A673 (cell line): Measurements from ENCODE around the gene RAB14. TPM values are rescaled to one million over a fixed set of nuclear protein-coding genes. Genes with fewer than 3 reads are reported as not detected.

Experiments
- BruUV-seq: library from RNA; stranded (reverse); fragments of 400-500 nt; replicated peaks from 2 replicates; lab custom pipeline; 2021; lab: Mats Ljungman, UMichigan
- CTCF ChIA-PET: fragments of 300-600 bp; sonication (Branson Sonifier 250); formaldehyde crosslinking; loops from one replicate; lab custom pipeline; 2022; ENCODE audit warnings: antibody characterized with exemption; lab: Charles Lee
- POLR2A ChIA-PET: fragments of 300-600 bp; sonication (Branson Sonifier 250); formaldehyde crosslinking; loops from one replicate; lab custom pipeline; 2022; ENCODE audit warnings: antibody characterized with exemption; ENCODE audit not compliant: low non-redundant PET; lab: Charles Lee
- DNase-seq: peaks from one replicate; pipeline ENCODE4 v3.0.0-alpha.2; 2015; ENCODE audit warnings: low spot score
- H3K27ac ChIP-seq: fragments of 200-600 bp; sonication (generic); 2 replicates; pipeline ENCODE4 v1.5.1; 2016; ENCODE audit warnings: mixed run types, low read depth, mild to moderate bottlenecking, mixed read lengths, antibody characterized with exemption, low read length; ENCODE audit not compliant: poor library complexity, severe bottlenecking
- H3K27me3 ChIP-seq: fragments of 200-600 bp; sonication (generic); replicated peaks from 2 replicates; pipeline ENCODE4 v1.6.1; 2017; ENCODE audit warnings: mixed run types, low read depth, mild to moderate bottlenecking, mixed read lengths, antibody characterized with exemption, low read length; ENCODE audit not compliant: insufficient read depth, poor library complexity
- H3K36me3 ChIP-seq: fragments of 200-600 bp; sonication (generic); 2 replicates; pipeline ENCODE4 v1.6.1; 2016; ENCODE audit warnings: mixed run types, mild to moderate bottlenecking, mixed read lengths, antibody characterized with exemption, low read length; ENCODE audit not compliant: insufficient read depth, poor library complexity, severe bottlenecking
- H3K4me1 ChIP-seq: fragments of 200-600 bp; sonication (generic); 2 replicates; pipeline ENCODE4 v1.6.1; 2017; ENCODE audit warnings: mixed run types, mild to moderate bottlenecking, mixed read lengths, antibody characterized with exemption, low read length; ENCODE audit not compliant: insufficient read depth, poor library complexity, severe bottlenecking
- H3K4me3 ChIP-seq: fragments of 200-600 bp; sonication (generic); 2 replicates; pipeline ENCODE4 v1.5.1; 2016; ENCODE audit warnings: low read depth, mixed run types, mild to moderate bottlenecking, mixed read lengths, low read length; ENCODE audit not compliant: poor library complexity, severe bottlenecking
- H3K9me3 ChIP-seq: fragments of 200-600 bp; sonication (generic); 2 replicates; pipeline ENCODE4 v1.6.1; 2016; ENCODE audit warnings: mixed run types, low read depth, mild to moderate bottlenecking, mixed read lengths, antibody characterized with exemption, low read length; ENCODE audit not compliant: poor library complexity, severe bottlenecking
- CTCF ChIP-seq: fragments of 300-800, 200-600 bp; sonication (generic); conservative IDR thresholded peaks from 2 replicates; pipeline ENCODE4 v1.5.1; 2017; ENCODE audit warnings: low read depth, mild to moderate bottlenecking, antibody characterized with exemption, low read length, moderate library complexity, mixed read lengths
- EZH2 ChIP-seq: fragments of 200-600 bp; sonication (generic); IDR thresholded peaks from 2 replicates; pipeline ENCODE4 v1.6.1; 2017; ENCODE audit warnings: borderline replicate concordance, low read depth, mild to moderate bottlenecking, mixed read lengths, antibody characterized with exemption, low read length; ENCODE audit not compliant: poor library complexity, severe bottlenecking
- intact Hi-C: fragments of 100-400 bp; cut with micrococcal nuclease; formaldehyde crosslinking; loops from one replicate; pipeline ENCODE4 v1.10.0; 2022; ENCODE audit not compliant: unreplicated experiment
- total RNA-seq: library from RNA; stranded (reverse); gene quantifications from 2 replicates; pipeline ENCODE4 v1.2.3, GENCODE V29; 2021

RAB14 gene
- total RNA-seq, 1 experiment from 2014 or later, result 71.9 TPM

- Histone ChIP-seq H3K27ac (no peak overlapping the region), H3K36me3 (no peaks in the 10 kb centered on the region), H3K9me3 (peaks cover 4% of the 10 kb centered on the region), H3K27me3 (no peaks in the 10 kb centered on the region), H3K4me1 (peaks cover 26% of the 10 kb centered on the region), H3K4me3 (no peak overlapping the region)
- BruUV-seq, result no TSS peak
- intact Hi-C loops, result no loop called here
- no peak for DNase-seq
- TF ChIP-seq EZH2, result no peak
- TF ChIP-seq CTCF, result no peak
- ChIA-PET POLR2A (no interaction called here), CTCF (no interaction called here)
These were observed 2.9 kb upstream of the RAB14 start for GRCh38 chr9:121204611-121205010.

- CTCF ChIA-PET, result no interaction called here
- BruUV-seq, result no TSS peak
These were observed 2.5 kb upstream of the RAB14 start for GRCh38 chr9:121204121-121204520.

GRCh38 chr9:121201045-121201737, 478 bp downstream of the RAB14 start:
- no peaks in the 10 kb centered on the region for H3K36me3 ChIP-seq
- no peaks in the 10 kb centered on the region for H3K9me3 ChIP-seq
- DNase-seq, result no peak
- ChIA-PET POLR2A (interaction anchor here (0.5 kb wide), 1 partner anchor 198 kb away, joined by 4 read pairs; no protein-coding TSS in a partner anchor), CTCF (interaction anchor here (0.9 kb wide), 1 partner anchor 11 kb away, joined by 3 read pairs; no protein-coding TSS in a partner anchor)
- H3K27me3 ChIP-seq, result no peaks in the 10 kb centered on the region
- BruUV-seq, result no TSS peak
- intact Hi-C loops, result no loop called here
- TF ChIP-seq EZH2, result no peak
- TF ChIP-seq CTCF, result no peak
- H3K27ac ChIP-seq, result peak overlapping the region; percentile 93
- peak overlapping the region; percentile 92 for H3K4me3 ChIP-seq
- peaks cover 46% of the 10 kb centered on the region for H3K4me1 ChIP-seq

More at GRCh38 chr9:121204121-121204520, 2.5 kb upstream of the RAB14 start:
- no peak for DNase-seq
- intact Hi-C loops, result no loop called here
- POLR2A ChIA-PET, result no interaction called here
- no peak for TF ChIP-seq EZH2
- no peak for TF ChIP-seq CTCF
- Histone ChIP-seq H3K4me1 (peaks cover 29% of the 10 kb centered on the region), H3K27me3 (no peaks in the 10 kb centered on the region), H3K36me3 (no peaks in the 10 kb centered on the region), H3K27ac (no peak overlapping the region), H3K9me3 (peaks cover 4% of the 10 kb centered on the region), H3K4me3 (no peak overlapping the region)
